HG02610 (cell line): ENCODE measurements around the gene EDEM2.
"Not testable (repeated sequence)": the region's sequence is repeated elsewhere in the genome, so short reads cannot be mapped to it uniquely, and the experiment has no call there.

Experiments used
- ATAC-seq: cut with Tn5 transposase; IDR thresholded peaks from one replicate; pipeline ENCODE4 v1.9.1; 2021; ENCODE audit warnings: mild to moderate bottlenecking, moderate library complexity; ENCODE audit not compliant: unreplicated experiment

Gene EDEM2, protein sequence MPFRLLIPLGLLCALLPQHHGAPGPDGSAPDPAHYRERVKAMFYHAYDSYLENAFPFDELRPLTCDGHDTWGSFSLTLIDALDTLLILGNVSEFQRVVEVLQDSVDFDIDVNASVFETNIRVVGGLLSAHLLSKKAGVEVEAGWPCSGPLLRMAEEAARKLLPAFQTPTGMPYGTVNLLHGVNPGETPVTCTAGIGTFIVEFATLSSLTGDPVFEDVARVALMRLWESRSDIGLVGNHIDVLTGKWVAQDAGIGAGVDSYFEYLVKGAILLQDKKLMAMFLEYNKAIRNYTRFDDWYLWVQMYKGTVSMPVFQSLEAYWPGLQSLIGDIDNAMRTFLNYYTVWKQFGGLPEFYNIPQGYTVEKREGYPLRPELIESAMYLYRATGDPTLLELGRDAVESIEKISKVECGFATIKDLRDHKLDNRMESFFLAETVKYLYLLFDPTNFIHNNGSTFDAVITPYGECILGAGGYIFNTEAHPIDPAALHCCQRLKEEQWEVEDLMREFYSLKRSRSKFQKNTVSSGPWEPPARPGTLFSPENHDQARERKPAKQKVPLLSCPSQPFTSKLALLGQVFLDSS

DNA sequence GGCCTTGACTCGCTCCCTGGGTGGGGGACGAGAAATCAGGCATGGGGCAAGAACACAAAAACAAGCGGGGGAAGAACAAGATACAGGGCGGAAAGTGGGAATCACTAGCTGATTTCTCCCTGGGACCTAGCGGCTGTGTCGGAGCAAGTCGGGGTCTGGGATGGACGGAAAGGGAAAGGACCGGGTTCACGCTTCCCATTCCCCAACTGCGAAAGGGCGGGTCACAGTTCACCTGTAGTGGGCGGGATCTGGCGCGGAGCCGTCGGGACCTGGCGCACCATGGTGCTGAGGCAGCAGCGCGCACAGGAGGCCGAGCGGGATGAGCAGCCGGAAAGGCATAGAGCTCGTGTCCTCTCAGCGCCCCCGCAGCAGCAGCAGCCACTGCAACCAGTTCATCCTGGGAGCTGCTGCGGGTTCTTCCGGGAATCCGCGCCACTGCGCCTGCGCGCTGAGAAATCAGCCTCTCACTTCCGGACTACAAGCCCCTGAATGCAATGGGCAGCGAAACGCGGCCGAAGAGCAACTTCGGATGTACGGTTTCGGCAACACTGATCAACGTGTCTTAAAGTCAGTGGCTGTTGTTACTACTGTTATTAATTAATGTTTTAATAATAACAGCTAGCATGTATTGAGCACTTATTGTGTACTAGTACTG is at the start of gene EDEM2:
TSS of gene EDEM2 (minus strand) at position 417 of the 655 bp plus-strand sequence. CDS start at position 339, 78 bp downstream.
- peak; percentile 75 for ATAC-seq

DNA sequence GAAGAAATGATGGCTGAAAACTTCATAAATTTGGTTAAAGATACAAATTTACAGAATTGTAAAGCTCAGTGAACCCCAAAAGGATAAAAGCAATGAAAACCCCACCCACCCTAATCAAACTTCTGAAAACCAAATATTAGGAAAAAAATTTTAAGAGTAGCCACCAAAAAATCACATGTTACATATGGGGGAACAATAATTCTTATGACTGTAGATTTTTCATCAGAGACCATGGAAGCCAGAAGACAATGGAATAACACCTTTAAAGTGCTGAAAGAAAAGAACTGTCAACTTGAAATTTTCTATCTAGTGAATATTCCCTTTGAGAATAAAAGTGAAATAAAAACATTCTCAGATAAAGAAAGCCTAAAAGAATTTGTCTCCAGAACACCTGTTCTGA is 49.2 kb upstream of the EDEM2 start:
- ATAC-seq, result no peak

DNA sequence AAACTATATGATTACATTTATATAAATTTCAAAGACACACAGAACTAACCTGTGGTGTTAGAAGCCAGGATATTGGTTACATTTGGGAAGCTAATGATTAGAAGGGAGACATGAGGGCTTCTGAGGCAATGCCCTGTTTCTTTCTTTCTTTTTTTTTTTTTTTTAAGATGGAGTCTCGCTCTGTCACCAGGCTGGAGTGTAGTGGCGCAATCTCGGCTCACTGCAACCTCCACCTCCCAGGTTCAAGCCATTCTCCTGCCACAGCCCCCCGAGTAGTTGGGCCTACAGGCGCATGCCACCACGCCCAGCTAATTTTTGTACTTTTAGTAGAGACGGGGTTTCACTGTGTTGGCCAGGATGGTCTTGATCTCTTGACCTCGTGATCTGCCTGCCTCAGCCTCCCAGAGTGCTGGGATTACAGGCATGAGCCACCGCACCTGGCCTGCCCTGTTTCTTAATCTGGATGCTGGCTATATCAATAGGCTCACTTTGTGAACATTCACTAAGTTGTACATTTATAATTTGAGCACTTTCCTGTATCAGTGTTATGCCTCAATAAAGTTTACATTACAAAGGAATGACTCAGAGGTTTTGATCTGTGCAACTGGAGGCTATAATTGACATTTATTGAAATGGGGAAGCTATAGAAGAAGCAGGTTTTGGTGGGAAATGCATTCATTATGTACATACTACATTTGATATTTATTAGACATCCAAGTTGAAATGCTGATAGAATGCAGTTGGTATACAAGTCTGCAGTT is 46.1 kb upstream of the EDEM2 start:
- not testable (repeated sequence) for ATAC-seq

DNA sequence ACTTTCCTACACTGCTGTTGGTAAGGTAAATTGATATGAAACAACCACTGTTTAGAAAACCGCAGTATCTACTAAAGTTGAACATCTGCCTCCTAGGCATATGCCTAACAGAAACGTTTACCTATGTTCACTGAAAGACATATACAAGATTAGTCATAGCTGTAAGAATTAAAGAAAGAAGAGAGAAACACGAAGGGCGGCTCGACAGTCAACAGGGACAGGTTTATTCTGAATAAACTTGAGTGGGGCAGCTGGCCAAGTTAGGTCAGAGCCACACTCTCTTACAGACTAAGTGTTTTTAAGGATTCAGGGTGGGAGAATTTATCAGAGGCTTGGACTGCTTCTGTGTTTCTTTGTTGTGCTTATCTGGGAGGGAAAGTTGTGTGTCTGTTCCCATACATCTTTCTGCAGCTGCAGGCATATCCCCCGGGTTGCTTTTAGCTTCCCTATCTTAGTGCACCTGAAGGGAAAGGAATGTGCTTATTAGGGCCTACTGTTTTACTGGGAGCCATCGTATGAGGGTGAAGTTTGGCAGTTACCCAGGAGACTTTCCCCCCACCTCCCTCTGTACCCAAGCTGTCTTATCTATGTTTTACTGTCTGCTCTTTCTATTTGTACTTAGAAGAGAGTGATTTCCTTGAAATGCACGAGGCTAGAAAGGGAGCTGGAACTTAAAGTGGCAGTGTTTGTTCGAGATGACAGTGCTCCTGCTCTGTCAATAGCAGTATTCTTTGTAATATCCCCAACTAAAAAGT is 45.2 kb upstream of the EDEM2 start:
- ATAC-seq, result no peak

DNA sequence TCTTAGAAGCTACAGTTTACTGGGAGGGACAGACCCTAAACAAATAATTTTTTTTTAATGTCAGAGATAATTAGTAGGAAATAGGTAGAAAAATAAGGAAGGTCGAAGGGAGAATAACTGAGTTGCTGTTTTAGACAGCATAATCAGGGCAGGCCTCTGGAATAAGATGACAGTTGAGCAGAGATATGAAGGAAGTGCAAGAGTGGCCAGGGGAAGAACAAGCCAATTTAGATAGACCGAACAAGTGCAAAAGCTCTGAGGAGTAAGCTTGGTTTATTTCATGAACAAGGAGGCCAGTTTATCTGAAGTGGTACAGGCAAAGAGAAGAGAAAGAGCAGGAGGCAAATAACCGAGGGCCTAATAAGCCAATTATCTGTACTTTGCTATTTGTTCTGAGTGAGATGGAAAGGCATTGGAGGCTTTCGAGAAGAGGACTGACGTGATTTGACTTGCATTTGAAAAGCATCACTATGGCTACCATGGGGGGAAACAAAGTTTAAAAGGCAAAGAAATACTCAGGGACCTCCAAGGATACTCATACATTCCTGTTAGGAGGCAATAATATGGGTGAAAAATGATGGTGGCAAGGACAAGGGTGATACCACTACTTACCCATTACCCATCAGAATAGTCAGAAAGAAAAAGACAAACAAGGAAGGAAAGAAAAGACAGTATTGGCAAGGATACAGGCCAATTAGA is 44.4 kb upstream of the EDEM2 start:
- ATAC-seq, result no peak

DNA sequence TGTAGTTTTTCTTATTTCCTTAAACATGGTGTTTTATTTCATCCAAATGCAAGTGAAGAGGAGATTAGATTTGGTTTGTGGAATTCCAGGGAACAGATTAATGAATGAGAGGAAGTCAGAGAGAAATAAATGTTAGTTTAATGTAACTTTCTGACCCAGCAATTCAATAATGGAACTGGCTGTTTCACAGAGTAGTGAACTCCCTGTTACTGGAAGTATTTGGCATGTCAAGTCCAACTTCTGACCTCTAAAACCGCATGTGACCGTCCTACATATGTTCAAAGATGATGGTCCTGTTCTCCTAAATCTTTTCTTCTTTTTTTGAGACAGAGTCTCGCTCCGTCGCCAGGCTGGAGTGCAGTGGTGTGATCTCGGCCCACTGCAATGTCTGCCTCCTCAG is 43.4 kb upstream of the EDEM2 start:
- ATAC-seq, result no peak

DNA sequence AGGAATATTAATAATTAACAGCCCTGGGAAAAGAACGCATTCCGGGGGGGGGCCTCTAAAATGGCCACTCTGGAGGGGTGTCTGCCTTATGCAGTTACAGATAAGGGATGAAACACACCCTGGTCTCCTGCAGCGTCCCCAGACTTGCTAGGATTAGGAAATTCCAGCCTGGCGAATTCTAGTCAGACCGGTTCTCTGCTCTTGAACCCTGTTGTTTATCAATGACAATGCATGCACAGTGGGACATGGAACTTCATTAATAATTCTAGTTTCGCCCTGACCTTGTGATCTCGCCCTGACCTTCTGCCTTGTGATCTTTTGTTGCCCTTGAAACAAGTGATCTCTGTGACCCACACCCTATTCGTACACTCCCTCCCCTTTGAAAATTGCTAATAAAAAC is 42.1 kb upstream of the EDEM2 start:
- not testable (repeated sequence) for ATAC-seq

DNA sequence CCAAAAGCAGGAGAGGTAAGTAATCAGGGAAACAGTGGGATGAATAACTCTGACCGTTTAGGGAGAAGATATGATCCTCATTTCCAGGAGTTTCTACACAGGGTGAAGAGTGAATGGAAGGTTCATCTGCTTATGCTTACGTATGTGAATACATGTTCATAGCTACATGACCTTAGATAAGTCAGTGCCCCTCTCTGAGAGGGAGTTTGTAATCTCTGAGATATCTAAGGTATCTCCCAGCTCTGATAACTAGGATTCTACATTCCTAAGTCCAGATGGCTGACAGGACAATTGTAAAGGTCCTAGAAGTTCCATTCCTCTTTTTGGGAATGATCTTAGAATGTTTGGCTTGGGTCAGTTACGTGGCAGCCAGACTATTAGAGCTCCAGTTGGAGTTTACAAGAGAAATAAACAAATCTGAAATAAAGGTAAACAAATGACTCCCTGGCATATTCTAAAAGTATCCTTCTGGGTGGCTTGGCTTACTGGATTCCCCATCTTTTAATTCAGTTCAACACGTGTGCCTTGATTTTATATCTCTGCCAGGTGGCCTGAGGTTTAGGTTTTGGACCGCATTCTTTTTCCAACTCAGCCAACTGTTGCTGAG is 40.6 kb upstream of the EDEM2 start:
- no peak for ATAC-seq

DNA sequence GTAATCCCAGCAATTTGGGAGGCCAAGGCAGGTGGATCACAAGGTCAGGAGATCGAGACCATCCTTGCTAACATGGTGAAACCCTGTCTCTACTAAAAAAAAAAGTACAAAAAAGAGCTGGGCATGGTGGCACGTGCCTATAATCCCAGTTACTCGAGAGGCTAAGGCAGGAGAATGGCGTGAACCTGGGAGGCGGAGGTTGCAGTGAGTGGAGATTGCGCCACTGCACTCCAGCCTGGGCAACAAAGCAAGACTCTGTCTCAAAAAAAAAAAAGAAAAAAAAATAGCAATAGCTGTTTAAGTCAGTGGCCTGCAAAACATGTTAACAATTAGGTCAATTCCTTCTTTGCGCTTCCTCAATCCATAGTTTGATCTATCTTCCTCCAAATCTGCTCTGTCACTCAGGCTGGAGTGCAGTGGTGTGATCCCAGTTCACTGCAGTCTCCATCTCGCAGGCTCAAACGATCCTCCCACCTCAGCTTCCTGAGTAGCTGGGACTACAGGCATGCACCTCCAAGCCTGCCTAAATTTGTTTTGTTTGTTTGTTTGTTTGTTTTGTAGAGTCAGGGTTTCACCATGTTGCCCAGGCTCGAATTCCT is 39.7 kb upstream of the EDEM2 start:
- ATAC-seq, result not testable (repeated sequence)

DNA sequence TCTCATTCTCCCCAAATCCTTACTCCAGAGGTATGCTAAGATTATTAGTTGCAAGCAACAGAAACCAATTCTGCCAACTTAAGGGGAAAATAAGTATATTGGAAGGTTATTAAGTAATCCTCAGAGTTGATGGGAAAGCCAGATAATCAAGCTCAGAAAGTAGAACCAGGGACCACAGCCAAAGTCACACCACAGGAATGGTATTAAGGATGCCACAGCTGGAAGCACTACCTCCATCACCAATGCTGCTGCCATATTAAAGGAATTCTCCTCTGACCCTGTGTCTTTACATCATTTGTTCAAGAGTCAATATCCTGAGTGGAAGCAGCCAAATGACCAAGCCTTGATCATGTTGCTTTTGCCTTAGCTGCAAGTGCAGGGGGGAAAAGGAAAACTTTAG is 34.6 kb upstream of the EDEM2 start:
- ATAC-seq, result no peak

DNA sequence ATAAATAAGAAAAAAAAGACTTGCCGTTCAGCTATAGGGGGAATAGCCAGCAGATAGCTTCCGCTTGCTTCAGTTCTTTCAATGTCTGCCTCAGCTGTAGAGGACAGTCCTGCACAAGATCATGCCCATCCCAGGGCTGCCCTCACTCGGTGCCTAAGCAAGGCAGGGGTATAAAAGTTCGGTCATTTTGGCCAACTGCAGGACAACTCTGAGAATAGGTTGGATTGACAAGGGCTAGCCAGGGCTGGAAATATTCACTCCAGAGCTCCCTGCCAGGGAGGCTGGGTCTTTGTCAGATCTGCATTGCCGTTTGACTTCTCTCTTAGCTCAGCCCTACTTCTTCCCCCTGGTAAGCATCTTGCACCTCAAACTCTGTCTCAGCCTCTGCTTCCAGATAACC is 33.1 kb upstream of the EDEM2 start:
- ATAC-seq, result no peak

DNA sequence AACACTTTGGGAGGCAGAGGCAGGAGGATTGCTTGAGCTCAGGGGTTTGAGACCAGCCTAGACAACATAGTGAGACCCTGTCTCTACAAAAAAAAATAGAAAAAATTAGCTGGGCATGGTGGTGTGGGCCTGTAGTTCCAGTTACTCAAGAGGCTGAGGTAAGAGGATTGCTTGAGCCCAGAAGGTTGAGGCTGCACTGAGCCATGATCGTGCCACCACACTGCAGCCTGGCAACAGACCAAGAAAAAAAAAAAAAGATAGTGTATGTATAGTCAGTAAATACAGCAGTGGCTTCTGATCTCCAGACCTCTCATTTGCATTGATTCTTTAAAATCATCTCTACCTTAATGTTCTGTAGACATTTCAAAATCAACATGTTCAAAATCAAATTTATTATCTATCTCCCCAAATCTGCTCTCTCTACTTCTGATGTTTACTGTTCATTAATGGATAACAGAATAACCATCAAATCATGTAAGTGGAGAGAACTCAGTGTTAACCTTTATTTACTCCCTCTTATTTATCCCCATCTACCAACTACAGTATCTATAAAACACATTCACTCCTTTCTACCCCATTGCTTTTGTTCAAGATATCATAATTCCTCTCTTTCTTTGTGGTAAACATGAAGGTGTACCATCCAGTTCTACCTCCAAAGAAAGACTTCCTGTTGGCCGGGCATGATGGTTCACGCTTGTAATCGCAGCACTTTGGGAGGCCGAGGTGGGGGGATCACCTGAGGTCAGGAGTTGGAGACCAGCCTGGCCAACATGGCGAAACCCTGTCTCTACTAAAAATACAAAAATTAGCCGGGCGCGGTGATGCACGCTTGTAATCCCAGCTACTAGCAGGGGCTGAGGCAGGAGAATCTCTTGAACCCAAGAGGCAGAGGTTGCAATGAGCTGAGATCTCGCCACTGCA is 32.4 kb upstream of the EDEM2 start:
- no peak for ATAC-seq

DNA sequence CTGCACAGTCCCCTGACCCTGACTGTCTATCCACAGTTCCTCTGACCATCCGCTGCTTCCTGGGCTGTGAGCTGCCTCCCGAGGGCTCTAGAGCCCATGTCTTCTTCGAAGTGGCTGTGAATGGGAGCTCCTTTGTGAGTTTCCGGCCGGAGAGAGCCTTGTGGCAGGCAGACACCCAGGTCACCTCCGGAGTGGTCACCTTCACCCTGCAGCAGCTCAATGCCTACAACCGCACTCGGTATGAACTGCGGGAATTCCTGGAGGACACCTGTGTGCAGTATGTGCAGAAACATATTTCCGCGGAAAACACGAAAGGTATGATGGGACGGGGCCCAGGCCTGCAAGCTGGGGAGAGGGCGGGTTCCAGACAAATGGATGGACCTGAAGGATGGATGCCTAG is 29.0 kb upstream of the EDEM2 start:
- no peak for ATAC-seq

DNA sequence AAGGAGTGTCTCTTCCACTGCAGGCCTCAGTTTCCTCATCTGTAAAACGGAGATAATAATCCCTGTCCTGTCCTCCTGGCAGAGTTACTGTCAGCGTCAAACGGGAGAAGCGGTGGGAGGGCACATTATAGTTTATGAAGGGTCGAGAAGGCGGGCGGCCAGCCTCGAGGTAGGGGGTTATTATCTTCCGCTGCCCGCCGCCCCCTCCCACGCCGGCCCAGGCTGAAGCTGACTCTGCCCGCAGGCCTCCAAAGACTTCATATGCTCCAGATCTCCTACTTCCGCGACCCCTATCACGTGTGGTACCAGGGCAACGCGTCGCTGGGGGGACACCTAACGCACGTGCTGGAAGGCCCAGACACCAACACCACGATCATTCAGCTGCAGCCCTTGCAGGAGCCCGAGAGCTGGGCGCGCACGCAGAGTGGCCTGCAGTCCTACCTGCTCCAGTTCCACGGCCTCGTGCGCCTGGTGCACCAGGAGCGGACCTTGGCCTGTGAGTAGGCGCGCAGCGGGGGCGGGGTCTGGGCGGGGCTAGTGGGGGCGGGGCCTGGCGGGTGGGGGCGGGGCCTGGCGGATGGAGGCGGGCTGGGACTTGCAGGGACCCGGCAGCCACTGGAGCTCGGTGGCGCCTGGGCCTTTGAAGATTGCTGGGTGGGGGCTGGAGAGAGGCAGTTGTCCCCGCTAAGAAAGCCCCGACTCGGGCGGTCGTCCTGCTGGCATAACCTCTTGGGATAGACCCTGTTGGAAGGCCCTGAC is 27.5 kb upstream of the EDEM2 start:
- ATAC-seq, result no peak

DNA sequence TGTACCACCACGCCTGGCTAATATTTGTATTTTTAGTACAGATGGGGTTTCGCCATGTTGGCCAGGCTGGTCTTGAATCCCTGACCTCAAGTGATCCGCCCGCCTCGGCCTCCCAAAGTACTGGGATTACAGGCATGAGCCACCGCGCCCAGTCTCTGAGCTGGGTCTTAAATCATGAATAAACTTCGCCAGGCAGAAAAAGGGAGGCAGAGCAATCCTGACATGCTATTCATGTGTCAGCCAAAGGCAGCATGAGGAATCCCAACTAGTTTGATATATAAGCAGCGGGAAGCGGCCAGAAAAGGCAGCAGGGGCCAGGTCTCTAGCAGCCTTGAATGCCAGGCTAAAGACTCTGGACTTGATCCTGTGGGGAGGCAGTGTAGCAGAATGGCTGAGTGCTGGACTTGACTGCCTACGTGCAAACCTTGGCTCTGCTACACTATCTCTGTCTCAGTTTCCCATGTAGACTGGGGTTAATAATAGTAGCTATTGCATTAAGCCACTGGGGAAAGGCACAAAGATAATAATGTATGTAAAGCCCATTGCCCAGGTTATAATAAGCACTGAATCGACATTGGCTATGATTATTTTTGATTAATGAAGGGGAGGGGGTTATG is 26.5 kb upstream of the EDEM2 start:
- no peak for ATAC-seq

DNA sequence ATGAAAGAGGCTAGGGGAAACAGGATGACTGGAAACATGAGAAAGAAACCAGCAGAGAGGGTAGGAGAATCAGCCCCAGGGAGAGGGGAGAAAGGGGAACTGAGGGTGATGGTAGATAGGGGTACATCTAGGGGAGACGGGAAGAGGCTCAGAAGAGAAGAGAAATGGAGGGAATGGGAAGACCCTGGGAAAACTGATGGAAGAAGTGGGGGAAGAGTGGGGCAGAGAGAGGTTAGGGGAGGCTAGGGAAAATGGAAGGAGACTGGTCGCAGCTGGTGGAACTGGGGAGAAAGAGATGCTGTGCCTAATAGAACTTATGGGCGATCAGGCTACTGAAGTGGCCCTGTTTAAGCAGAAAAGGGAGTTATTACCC is 25.3 kb upstream of the EDEM2 start:
- no peak for ATAC-seq
